K562 (cell line): ENCODE data around the gene CRYBB1.

Source experiments
- BMI1 ChIP-seq: fragments of 150-350 bp; IDR thresholded peaks from 2 replicates; pipeline ENCODE4 v1.6.1; 2014; ENCODE audit warnings: low read length
- MAZ ChIP-seq, 2 experiments: fragments of 450-650 bp in 1 of 2; sonication (generic) in 1 of 2; formaldehyde crosslinking; IDR thresholded peaks in 1 of 2; conservative IDR thresholded peaks in 1 of 2; 2 replicates each; pipeline versions ENCODE4 v1.4.0 to v1.5.0; 2020; ENCODE audit warnings: mild to moderate bottlenecking in 1 of 2, missing genetic modification reagents in 1 of 2
- MYC ChIP-seq, 2 experiments: fragments of 250-450 bp in 1 of 2; sonication (Bioruptor Pico) in 1 of 2; IDR thresholded peaks; 2 replicates each; pipeline versions ENCODE4 v1.5.1 to v1.6.1; 2012 to 2021; ENCODE audit warnings: low read depth in 2 of 2, borderline replicate concordance in 1 of 2, improper control_type of control experiment in 1 of 2, low read length in 1 of 2, mild to moderate bottlenecking in 1 of 2, moderate library complexity in 1 of 2
- RAD21 ChIP-seq, 2 experiments: fragments of 250-450 bp in 1 of 2; fragments of 450-650 bp in 1 of 2; sonication (Bioruptor Pico) in 1 of 2; formaldehyde crosslinking in 1 of 2; IDR thresholded peaks in 1 of 2; conservative IDR thresholded peaks in 1 of 2; 2 replicates each; pipeline versions ENCODE4 v1.4.0 to v1.8.0; 2020 to 2022; ENCODE audit warnings: mild to moderate bottlenecking in 2 of 2, moderate library complexity in 1 of 2
- SPI1 ChIP-seq: IDR thresholded peaks from 2 replicates; pipeline ENCODE4 v1.6.1; 2011; ENCODE audit warnings: low read depth, low read length, control low read depth, borderline replicate concordance
- STAT5B ChIP-seq: fragments of 250-450 bp; sonication (Bioruptor Pico); IDR thresholded peaks from 2 replicates; pipeline ENCODE4 v1.8.0; 2021; ENCODE audit warnings: mild to moderate bottlenecking, inconsistent platforms
- TBP ChIP-seq: optimal IDR thresholded peaks from 2 replicates; pipeline ENCODE3; 2011; ENCODE audit warnings: low read depth, low read length, improper control_type of control experiment
- ZNF217 ChIP-seq: sonication (generic); formaldehyde crosslinking; IDR thresholded peaks from 2 replicates; pipeline ENCODE4 v1.8.0; 2022; ENCODE audit warnings: mild to moderate bottlenecking, missing genetic modification reagents

GRCh38 chr22:26559961-26560575 is 57.8 kb downstream of the CRYBB1 start:
- TF ChIP-seq TBP (no peak), SPI1 (no peak), BMI1 (no peak), RAD21 (CRISPR knock-in tag; conservative IDR thresholded peaks at IDR 0.05 in 1 of 2, IDR thresholded peaks at IDR 0.05 in 1 of 2) (no peak), ZNF217 (no peak), MAZ (CRISPR knock-in tag; conservative IDR thresholded peaks at IDR 0.05 in 1 of 2, IDR thresholded peaks at IDR 0.05 in 1 of 2) (no peak), MYC (IDR thresholded peaks at IDR 0.05; ENCODE audit: low read depth, low read length) (no peak), MYC (CRISPR knock-in tag; IDR thresholded peaks at IDR 0.05; ENCODE audit: borderline replicate concordance, low read depth) (no peak), STAT5B (CRISPR knock-in tag) (no peak)
